DMS114 treated with DMSO at 0.1 percent for 48 hours (cell line): ENCODE data around the gene PCK1.

Experiments used
- DNase-seq: peaks from one replicate; lab custom pipeline; 2025; ENCODE audit not compliant: unreplicated experiment; lab: John Stamatoyannopoulos, UW

The PCK1 gene

DNA sequence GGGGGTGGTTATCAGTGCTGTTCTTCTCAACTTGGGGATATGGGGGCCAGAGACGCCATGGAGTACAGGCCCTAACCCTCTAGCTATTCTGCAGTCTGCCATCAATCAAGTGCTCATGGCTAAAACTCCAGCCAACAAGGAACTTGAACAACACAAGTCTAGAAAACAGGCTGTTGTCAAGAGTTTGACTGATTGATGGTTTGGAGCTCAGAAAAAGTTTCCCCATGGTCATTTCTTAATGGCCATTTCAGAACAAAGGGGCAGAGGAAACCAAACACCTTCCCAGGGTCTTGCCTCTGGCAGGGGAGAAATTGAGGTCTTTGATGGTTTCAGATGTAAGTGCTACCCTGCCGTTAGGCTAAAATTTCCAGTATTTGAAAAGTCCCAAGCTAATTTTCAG lies 15.1 kb downstream of the PCK1 start:
- no peak for DNase-seq

DNA sequence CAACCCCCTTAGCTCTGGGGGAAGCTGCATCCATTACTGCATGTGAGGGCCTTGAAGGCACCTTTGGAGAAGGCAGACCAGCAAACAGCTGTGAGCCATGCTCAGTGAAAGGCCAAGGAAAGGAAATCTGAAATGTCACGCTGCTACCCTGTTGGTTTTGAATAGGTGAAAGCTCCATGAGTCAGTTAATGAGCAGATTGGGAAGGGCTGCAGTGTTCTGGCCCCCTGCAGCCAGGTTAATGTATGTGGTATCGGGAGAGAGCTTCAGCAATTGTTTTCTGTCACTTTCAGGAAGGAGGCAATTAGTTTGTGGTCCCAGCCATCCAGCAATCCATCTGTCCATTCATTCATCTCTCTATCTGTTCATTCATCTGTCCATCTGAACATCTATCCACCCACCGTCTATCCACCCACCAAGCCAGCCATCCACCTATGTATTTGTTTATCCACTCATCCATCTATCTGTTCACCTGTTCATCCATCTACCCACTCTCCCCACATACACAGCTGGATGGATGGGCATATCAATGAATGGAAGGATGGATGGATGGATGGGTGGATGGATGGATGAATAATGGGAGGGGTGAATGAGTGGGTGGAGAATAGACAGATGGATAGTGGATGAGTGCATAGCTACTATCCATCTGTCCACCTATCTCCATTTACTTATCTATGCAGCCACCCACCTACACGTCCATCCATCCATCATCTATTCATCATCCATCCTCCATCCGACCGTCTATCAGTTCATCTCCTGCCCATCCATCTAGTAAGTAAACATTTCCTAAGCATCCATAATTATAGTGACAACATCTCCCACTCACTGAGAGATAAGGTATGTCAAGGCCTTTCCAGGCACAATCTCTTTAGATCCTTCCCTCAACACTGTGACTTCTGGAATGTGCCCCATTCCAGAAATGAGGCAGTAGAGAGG lies 16.0 kb downstream of the PCK1 start:
- no peak for DNase-seq

DNA sequence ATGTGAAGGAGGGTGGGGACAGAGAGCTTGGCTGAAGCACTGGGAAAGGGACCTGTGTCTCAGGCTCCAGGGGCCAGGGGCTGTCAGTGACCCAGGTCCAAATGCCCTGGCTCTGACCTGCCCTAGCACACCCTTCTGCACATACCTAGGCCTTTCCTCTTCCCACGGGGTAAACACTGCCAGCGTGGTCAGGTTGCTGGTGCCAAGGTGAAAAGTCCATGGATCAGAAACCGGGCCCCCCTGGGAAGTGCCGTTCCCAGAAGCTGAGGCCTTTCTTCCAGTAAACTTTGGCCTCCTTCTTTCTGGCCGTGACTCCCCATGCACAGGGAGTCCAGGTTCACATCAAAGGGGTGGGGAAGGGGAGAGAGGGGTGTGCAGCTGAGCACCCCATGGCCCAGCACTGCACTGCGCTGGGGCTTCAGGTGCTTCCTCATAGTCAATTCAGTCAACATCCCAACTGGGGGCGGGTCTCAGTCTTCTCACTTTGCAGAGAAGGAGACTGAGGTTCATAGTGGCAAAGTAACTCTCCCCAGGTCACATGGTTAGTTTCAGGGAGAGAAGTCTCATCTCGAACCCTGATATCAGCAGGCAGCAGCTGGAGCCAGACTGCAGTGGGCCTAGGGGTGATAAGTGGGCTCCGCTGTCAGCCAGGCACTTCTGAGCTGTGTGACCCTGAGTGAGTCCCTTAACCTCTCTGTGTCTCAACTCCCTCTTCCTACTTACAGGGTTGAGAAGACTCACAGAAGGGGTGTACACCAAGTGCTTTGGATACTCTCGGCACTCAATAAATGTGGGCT lies 17.0 kb downstream of the PCK1 start:
- no peak for DNase-seq

GRCh38 chr20:57578476-57579165 lies 17.7 kb downstream of the PCK1 start:
- DNase-seq: no peak

GRCh38 chr20:57579331-57579897 lies 18.5 kb downstream of the PCK1 start:
- no peak for DNase-seq

GRCh38 chr20:57579898-57580447 lies 19.1 kb downstream of the PCK1 start:
- DNase-seq: no peak

DNA sequence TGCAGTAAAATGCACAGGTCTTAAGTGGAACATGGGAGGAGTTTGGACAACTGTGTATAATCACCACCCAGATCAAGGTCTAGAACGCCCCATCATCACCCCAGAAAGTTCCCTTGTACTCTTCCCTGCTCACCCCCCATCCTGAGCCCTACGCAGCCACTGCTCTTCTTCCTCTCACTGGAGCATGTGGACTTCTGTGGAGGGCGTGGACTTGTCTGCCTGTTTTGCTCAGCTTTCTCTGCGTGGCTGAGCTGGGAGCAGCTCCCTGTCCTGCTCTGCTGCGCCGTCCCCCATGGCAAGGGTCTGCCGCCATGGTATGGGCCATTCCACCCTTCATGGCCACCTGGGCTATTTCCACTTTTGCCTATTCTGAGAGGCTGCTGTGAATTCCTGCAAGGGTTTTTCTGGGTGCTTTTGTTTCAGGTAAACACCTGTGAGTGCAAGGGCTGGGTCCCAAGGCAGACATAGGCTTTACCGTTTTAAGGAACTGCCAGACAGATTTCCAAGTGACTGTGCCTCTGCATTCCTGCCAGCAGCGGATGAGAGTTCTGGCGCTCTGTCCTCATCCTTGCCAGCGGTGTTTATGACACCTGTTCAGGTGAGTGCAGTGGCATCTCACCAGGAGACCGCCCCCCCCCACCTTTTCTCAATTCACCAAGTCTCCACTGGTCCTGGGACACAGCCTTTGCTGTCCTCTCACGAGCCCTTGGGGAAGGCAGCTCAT lies 19.7 kb downstream of the PCK1 start:
- DNase-seq: no peak

- DNase-seq: no peak
Observed at GRCh38 chr20:57581202-57582028, 20.5 kb downstream of the PCK1 start.

- DNase-seq: no peak
Observed at GRCh38 chr20:57582029-57582378, 21.1 kb downstream of the PCK1 start.

DNA sequence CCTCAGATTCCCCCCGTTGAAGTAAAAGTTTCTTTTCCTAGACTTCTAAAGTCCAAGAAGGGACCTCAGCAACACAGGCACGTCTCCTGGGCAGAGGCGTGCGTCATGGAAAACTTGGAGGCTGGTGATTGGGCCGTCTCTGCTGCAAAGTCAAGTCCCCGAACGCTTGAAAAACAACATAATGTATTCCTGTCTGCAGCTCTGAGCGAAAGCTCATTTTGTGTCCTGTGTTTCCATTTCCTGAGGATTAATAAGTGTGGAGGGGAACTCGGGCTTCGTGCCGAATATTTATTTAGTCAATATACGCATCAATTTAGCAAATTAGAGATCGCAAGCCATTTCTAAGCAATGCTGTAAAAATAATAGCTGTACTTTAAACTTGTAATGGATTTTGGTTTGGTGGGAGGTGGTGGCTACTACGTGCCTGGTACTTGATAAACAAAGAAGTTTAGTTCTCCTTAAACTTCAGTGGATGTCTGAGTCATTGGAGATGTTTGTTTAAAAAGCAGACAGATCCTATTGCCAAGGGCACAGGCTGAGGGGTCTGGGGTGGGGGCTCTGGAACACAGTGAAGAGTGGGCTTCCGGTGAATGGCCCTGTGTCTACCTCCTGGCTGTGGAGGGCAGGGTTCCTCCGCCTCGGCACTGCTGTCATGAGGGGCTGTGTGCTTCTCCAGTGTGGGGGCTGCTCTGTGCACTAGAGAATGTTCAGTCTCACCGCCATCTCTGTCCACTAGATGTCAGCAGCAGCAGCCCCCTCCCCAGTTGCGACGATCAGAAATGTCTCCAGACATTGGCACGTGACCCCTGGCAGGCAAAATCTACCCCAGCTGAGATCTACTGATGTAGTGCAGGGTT lies 21.8 kb downstream of the PCK1 start:
- peak; percentile 19 for DNase-seq

DNA sequence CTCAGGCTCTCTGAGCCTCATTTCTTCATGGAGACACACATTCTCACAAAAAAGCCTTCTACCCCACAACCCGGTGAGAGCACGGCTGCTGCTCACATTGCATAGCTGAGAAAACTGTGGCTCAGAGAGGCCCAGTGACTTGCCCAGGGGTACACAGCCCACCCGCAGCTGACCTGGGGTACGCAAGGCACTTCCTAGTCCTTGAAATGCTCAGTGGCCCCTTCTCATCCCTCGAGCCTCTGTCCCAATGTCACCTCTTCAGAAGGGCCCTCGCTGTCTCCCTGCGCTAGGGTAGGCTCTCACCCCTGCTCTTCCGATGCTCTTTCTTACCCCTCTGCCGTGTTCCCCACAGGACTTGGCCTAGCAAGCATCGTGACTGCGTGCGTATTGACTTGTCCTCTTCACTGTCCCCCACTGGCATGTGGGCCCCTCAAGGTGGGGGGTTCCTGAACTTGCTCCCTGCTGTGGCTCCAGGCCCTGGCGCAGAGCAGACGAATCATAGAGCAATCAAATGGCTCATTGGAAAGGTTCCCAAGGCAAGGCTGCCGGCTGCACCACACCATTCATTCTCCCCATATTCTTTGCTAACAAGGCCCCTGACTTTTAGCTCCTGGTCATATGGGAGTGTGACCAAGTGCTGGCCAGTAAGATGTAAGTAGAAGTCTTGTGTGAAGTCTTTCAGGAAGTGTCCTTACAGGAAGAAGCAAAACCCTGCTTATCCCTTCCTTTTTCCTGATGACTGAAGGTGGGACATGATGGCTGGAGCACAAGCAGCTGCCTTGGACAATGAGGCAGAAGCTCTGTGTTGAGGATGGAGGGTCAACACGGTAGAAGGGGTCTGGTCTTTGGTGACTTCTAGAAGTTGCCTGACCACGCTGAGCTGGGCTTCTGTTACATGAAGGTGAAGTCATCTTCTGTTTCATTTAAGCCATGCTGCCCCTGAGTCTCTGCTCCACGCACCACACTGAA lies 22.7 kb downstream of the PCK1 start:
- DNase-seq: no peak

DNA sequence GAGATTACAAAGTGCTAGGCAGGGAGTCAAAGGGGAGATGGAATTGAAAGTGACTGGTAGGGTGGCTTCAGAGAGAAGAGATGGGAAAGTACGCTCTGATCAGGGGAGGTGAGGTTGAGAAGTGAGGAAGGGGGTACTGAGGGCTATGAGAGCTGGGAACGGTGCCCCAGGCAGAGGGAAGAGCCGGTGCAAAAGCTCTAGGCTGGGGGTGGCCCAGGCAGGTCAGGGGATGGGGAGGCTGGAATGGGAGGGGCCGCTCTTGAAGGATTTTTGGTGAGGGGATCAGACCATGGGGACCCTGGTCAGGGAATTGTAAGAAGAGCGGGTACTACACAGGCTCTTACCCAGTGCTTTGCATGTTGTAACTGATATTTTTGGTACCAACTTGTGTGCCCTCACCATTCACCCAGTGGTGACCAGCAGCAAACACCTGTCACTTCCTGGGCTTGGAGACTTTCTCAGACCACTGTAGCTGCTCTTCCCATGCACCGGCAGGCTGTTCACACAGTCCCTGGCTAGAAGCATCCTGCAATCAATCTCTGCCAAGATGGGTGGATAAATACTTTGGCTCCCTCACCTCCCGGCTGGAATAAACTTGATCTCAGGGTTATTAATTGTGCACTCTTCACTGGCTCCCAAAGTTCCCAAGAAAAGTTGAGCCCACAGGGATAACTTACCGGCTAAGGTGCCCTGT lies 24.0 kb downstream of the PCK1 start:
- no peak for DNase-seq

GRCh38 chr20:57585466-57586213 lies 24.7 kb downstream of the PCK1 start:
- no peak for DNase-seq

DNA sequence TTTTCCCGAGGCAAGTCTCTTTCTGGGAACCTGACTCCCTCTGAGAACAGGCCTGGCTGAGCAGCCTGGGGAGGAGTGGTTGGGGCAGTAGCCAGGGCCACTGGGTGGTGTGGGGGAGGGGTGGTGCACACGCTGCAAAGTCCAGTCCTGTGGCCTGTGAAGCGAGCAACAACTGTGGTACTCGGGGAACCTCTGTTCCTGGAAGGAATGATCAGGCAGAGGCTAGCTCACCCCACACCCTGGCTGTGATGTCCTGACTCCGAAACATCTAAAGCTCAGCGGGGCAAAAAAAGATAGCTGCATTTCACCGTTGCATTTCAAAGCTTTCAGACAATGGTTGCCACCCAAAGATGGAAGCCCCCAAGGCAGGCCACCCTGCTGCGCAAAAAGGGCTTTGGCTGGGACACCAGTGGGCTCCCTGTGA lies 25.5 kb downstream of the PCK1 start:
- no peak for DNase-seq

DNA sequence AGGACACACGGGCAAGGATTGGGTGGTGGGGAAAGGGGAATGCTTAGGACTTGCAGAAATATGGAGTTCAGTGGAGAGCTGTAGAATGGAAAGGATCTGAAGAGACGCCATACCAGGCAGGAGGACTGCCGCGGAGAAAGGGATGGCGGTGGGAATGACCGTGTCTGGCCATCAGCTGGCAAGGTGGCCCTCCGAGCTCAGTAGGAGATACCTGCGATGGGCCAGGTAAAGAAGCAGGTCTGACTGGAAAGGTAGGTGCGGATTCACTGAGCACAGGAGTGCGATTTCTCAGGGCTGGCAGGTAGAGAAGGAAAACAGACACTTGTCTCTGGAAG lies 26.0 kb downstream of the PCK1 start:
- DNase-seq: no peak

- DNase-seq: no peak
Observed at GRCh38 chr20:57587278-57587988, 26.5 kb downstream of the PCK1 start.
